K562 (cell line): Measurements from ENCODE around the gene ZNF865. TPM values are rescaled to one million over a fixed set of nuclear protein-coding genes. Genes with fewer than 3 reads are reported as not detected.

ENCODE experiments used
- ATAC-seq: fragments of 200-7000 bp; cut with Tn5 transposase; 3 replicates; pipeline ENCODE4 v1.9.1; 2020; ENCODE audit warnings: moderate library complexity
- BruUV-seq: library from RNA; stranded (reverse); fragments of 400-500 nt; replicated peaks from 2 replicates; lab custom pipeline; 2021; lab: Mats Ljungman, UMichigan
- CTCF ChIA-PET: fragments of 300-600 bp; formaldehyde crosslinking; extraction: SDS; loops from one replicate; lab custom pipeline; 2021; ENCODE audit warnings: low intra/inter-chr PET ratio; lab: Yijun Ruan, JAX
- POLR2A ChIA-PET: fragments of 300-600, 350-650 bp; sonication (Branson Sonifier 250); formaldehyde crosslinking; extraction: SDS; loops from one replicate; lab custom pipeline; 2021; ENCODE audit warnings: antibody characterized with exemption, inconsistent platforms; lab: Yijun Ruan, JAX
- DNase-seq, 4 experiments: peaks; one replicate each; pipeline versions ENCODE4 v3.0.0 to v3.0.0-alpha.2; 2011 to 2018; ENCODE audit warnings: low spot score in 3 of 4, mixed read lengths in 3 of 4; ENCODE audit errors: extremely low read depth in 1 of 4
- FAIRE-seq: peaks from 2 replicates; lab custom pipeline; 2011; peaks lifted over from hg19 to GRCh38; lab: Jason Lieb, UNC
- H2AFZ ChIP-seq: 2 replicates; pipeline ENCODE4 v1.6.0; 2011; ENCODE audit warnings: low read depth, low read length, control low read depth, inconsistent platforms
- H3K27ac ChIP-seq: fragments of 200-600 bp; 3 replicates; pipeline ENCODE4 v1.8.0; 2011; ENCODE audit warnings: low read depth, mild to moderate bottlenecking, control low read depth, inconsistent platforms, low read length, moderate library complexity, mixed read lengths; ENCODE audit errors: extremely low read depth
- H3K27me3 ChIP-seq, 2 experiments: fragments of 300-600 bp in 1 of 2; 2 replicates in 1 of 2; 3 replicates in 1 of 2; pipeline versions ENCODE4 v1.6.0 to v1.8.0; 2011; ENCODE audit warnings: inconsistent platforms in 2 of 2, low read length in 2 of 2, mild to moderate bottlenecking in 1 of 2, mixed read lengths in 1 of 2, moderate library complexity in 1 of 2; ENCODE audit not compliant: control insufficient read depth in 2 of 2, insufficient read depth in 2 of 2
- H3K36me3 ChIP-seq: fragments of 300-600 bp; 3 replicates; pipeline ENCODE4 v1.8.0; 2011; ENCODE audit warnings: mild to moderate bottlenecking, low read length, inconsistent platforms; ENCODE audit not compliant: control insufficient read depth, insufficient read depth
- H3K4me1 ChIP-seq, 2 experiments: fragments of 200-600 bp in 1 of 2; replicated peaks in 1 of 2; 2 replicates in 1 of 2; 3 replicates in 1 of 2; pipeline versions ENCODE4 v1.5.1 to v1.8.0; 2011; ENCODE audit warnings: inconsistent platforms in 2 of 2, low read length in 2 of 2, mild to moderate bottlenecking in 1 of 2, mixed read lengths in 1 of 2, moderate library complexity in 1 of 2; ENCODE audit not compliant: control insufficient read depth in 2 of 2, insufficient read depth in 2 of 2
- H3K4me2 ChIP-seq: 2 replicates; pipeline ENCODE4 v1.6.1; 2011; ENCODE audit warnings: low read length, control low read depth, inconsistent platforms, mixed read lengths; ENCODE audit not compliant: insufficient read depth
- H3K4me3 ChIP-seq: fragments of 200-600 bp; sonication (generic), shearing (Covaris generic); 2 replicates; pipeline ENCODE4 v1.5.1; 2016; ENCODE audit warnings: control low read depth, inconsistent platforms
- H3K79me2 ChIP-seq: fragments of 200-600 bp; 3 replicates; pipeline ENCODE4 v1.8.0; 2011; ENCODE audit warnings: low read length, inconsistent platforms; ENCODE audit not compliant: control insufficient read depth, insufficient read depth
- H3K9ac ChIP-seq, 2 experiments: 2 replicates each; pipeline versions ENCODE4 v1.6.0 to v1.6.1; 2011; ENCODE audit warnings: low read depth in 2 of 2, low read length in 2 of 2, control low read depth in 1 of 2, inconsistent platforms in 1 of 2, mild to moderate bottlenecking in 1 of 2, mixed read lengths in 1 of 2; ENCODE audit not compliant: insufficient read depth in 1 of 2
- H3K9me1 ChIP-seq: one replicate; pipeline ENCODE4 v1.6.0; 2011; ENCODE audit warnings: inconsistent platforms, mild to moderate bottlenecking, low read length, moderate library complexity; ENCODE audit not compliant: control insufficient read depth, insufficient read depth
- H3K9me3 ChIP-seq: replicated peaks from 2 replicates; pipeline ENCODE4 v1.5.1; 2011; ENCODE audit warnings: low read depth, low read length, inconsistent platforms; ENCODE audit not compliant: control insufficient read depth, insufficient read depth
- H4K20me1 ChIP-seq: replicated peaks from 2 replicates; pipeline ENCODE4 v1.6.1; 2011; ENCODE audit warnings: low read length, inconsistent platforms, mixed read lengths; ENCODE audit not compliant: control insufficient read depth, insufficient read depth
- HDAC1 ChIP-seq, 2 experiments: fragments of 450-650 bp; IDR thresholded peaks; 2 replicates each; pipeline ENCODE4 v1.6.1; 2016 to 2017; ENCODE audit warnings: inconsistent platforms in 1 of 2, mild to moderate bottlenecking in 1 of 2, moderate library complexity in 1 of 2
- NFRKB ChIP-seq: fragments of 450-650 bp; IDR thresholded peaks from 2 replicates; pipeline ENCODE4 v1.6.1; 2016; ENCODE audit warnings: low read depth
- NR1H2 ChIP-seq: sonication (generic); formaldehyde crosslinking; IDR thresholded peaks from 2 replicates; pipeline ENCODE4 v1.4.0; 2020; ENCODE audit warnings: mild to moderate bottlenecking, missing genetic modification reagents
- PHB ChIP-seq: fragments of 250-450 bp; sonication (Bioruptor Pico); IDR thresholded peaks from 2 replicates; pipeline ENCODE4 v1.5.0; 2021
- TAF7 ChIP-seq: fragments of 450-650 bp; IDR thresholded peaks from 2 replicates; pipeline ENCODE4 v1.6.1; 2016; ENCODE audit warnings: missing genetic modification characterization, missing compliant biosample characterization
- TOE1 ChIP-seq, 2 experiments: fragments of 450-650 bp in 1 of 2; sonication (generic) in 1 of 2; formaldehyde crosslinking in 1 of 2; IDR thresholded peaks; 2 replicates each; pipeline versions ENCODE4 v1.7.1 to v1.8.0; 2016 to 2022; ENCODE audit warnings: borderline replicate concordance in 2 of 2, mild to moderate bottlenecking in 2 of 2, antibody characterized with exemption in 1 of 2, inconsistent platforms in 1 of 2, low read depth in 1 of 2, missing genetic modification reagents in 1 of 2, moderate library complexity in 1 of 2
- ZNF518B ChIP-seq: fragments of 250-450 bp; sonication (Bioruptor Pico); IDR thresholded peaks from 2 replicates; pipeline ENCODE4 v1.5.0; 2021; ENCODE audit warnings: mild to moderate bottlenecking, moderate library complexity
- WGBS: fragments of 100-300 bp; shearing (Covaris generic); methylation state at CpG from one replicate; pipeline ENCODE4 v1.1.6; 2016; ENCODE audit warnings: low coverage, mixed read lengths; ENCODE audit not compliant: insufficient coverage; ENCODE audit errors: missing lambda C conversion rate; 5-methylcytosine and 5-hydroxymethylcytosine counted together
- in situ Hi-C: fragments of 300-500 bp; cut with MboI; formaldehyde crosslinking; loops from 4 replicates; pipeline ENCODE4 v1.15.0; 2018; ENCODE audit warnings: inconsistent platforms, mixed read lengths
- intact Hi-C: fragments of 100-400 bp; cut with micrococcal nuclease; formaldehyde crosslinking; loops from 2 replicates; pipeline ENCODE4 v1.14.2; 2022
- polyA plus RNA-seq, 8 experiments: library from polyadenylated mRNA; depleted of rRNA in 4 of 8; stranded (reverse) in 5 of 8; unstranded in 3 of 8; fragments of >200 nt; fragmentation: Nextera tagmentation in 2 of 8; fragmentation: Illumina TruSeq in 1 of 8; extraction: Ambion mirVana in 2 of 8; extraction: Trizol in 1 of 8; gene quantifications; 2 replicates each; pipeline versions ENCODE4 v1.2.1 to v1.2.3, GENCODE V29; 2011 to 2014; ENCODE audit warnings: inconsistent platforms in 1 of 8, missing spikeins in 1 of 8
- total RNA-seq, 7 experiments: library from RNA; depleted of rRNA in 6 of 7; stranded (reverse); fragments of >200 nt in 6 of 7; fragmentation: Illumina TruSeq in 2 of 7; extraction: Trizol in 2 of 7; gene quantifications; 2 replicates each; pipeline versions ENCODE4 v1.2.1 to v1.2.3, GENCODE V29; 2011 to 2021; ENCODE audit warnings: low replicate concordance in 1 of 7
- TF ChIP-seq, protein P1 (sequence below): fragments of 200-800 bp; sonication (Bioruptor generic); IDR thresholded peaks from 2 replicates; pipeline ENCODE4 v1.6.1; 2017; ENCODE audit warnings: missing genetic modification characterization, missing compliant biosample characterization
- TF ChIP-seq, protein P2 (sequence below): fragments of 450-650 bp; formaldehyde crosslinking; IDR thresholded peaks from 2 replicates; pipeline ENCODE4 v1.4.0; 2022; ENCODE audit warnings: missing genetic modification characterization
- TF ChIP-seq, protein P3 (sequence below): fragments of 450-650 bp; formaldehyde crosslinking; IDR thresholded peaks from 2 replicates; pipeline ENCODE4 v1.4.0; 2022; ENCODE audit warnings: missing genetic modification characterization

ZNF865 gene
- total and polyA plus RNA-seq, 9 of the 15 experiments (the other 6 are each of a cell fraction or from before 2014, with no cell fraction given) = 0.40 to 18.8 (median 1.6) TPM; not detected in 2

DNA sequence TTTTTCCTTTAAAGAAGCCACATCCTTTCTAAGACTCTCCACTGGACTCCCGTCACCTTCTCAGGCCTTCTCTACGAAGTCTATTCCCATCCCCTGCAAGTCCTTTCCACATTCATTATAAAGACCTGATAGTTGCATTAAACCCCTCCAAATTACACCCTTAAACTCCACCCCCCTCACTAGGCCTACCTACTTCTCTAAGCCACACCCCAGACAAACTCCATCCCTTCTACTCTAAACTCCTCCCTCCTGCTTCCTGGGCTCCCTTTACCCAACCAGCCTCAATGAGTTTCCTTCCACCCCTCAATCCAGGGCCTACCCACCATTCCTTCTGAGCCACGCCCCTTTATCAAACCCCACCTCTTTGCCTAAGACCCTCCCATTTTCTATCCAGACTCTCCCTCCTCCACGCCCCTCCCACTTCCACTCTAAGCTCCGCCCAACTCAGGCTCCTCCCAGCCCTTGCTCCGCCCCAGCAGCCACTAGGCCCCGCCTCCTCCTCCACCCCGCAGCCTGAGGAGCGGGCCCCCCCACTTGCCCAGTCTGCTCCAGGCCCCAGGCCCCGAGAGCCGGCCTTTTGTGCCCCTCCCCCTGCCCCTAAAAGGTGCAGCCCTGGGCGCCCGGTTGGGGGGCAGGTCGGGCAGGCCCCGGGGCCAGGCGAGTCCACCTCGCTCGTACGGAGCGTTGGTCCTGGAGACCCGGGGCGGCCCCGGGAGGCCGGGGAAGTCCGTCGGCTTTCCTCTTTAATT is 6.6 kb upstream of the ZNF865 start:
- ChIA-PET POLR2A (interaction anchor here (0.6 to 3.4 kb wide), 18 partner anchors 11 to 514 kb away, joined by 3 to 22 read pairs (median 4); partner anchors contain the start of genes U2AF2 and ZNF579), CTCF (no interaction called here)
- H3K79me2 ChIP-seq = peaks cover 18% of the 10 kb centered on the region
- H3K9me1 ChIP-seq = no peaks in the 10 kb centered on the region
- H3K36me3 ChIP-seq = peaks cover 26% of the 10 kb centered on the region; the same call in 2 of the 3 replicates
- no TSS peak for BruUV-seq
- intact Hi-C loops (no loop called here), in situ Hi-C loops (no loop called here)
- H3K4me3 ChIP-seq = peak overlapping the region; percentile 60
- H3K27ac ChIP-seq = peak overlapping the region; percentile 100
- WGBS = 5% methylated on average over 18 of the region's 26 CpGs
- no peaks in the 10 kb centered on the region for H4K20me1 ChIP-seq
- H3K9ac ChIP-seq = peak overlapping the region; percentile 96 to 99
- no peaks in the 10 kb centered on the region for H3K27me3 ChIP-seq
- peak overlapping the region; percentile 100 for H2AFZ ChIP-seq
- DNase-seq (peak; percentile 86 to 93 (median 92)), ATAC-seq (peak; percentile 87), FAIRE-seq (peak; percentile 97)
- peaks cover 5% of the 10 kb centered on the region; the same call in 1 of the 2 replicates for H3K9me3 ChIP-seq
- peaks cover 22 to 35% of the 10 kb centered on the region in 2 experiments; a peak in 4 of 5 replicates for H3K4me1 ChIP-seq
- peak overlapping the region; percentile 99 for H3K4me2 ChIP-seq
- TF ChIP-seq NFRKB (no peak), ZNF518B (CRISPR knock-in tag) (no peak), PHB (0 out of 2 replicates have a peak, but pooled peaks have one; percentile 56), HDAC1 (IDR thresholded peaks at IDR 0.05) (peak in 1 of 2 experiments; percentile 6; a peak in 2 of 4 replicates), NR1H2 (0 out of 2 replicates have a peak, but pooled peaks have one; percentile 9), TOE1 (IDR thresholded peaks at IDR 0.05; ENCODE audit: borderline replicate concordance) (peak; percentile 48), TOE1 (CRISPR knock-in tag; IDR thresholded peaks at IDR 0.05; ENCODE audit: borderline replicate concordance, low read depth) (no peak), TAF7 (tag) (peak; percentile 82)
- TF ChIP-seq, protein P1, sequence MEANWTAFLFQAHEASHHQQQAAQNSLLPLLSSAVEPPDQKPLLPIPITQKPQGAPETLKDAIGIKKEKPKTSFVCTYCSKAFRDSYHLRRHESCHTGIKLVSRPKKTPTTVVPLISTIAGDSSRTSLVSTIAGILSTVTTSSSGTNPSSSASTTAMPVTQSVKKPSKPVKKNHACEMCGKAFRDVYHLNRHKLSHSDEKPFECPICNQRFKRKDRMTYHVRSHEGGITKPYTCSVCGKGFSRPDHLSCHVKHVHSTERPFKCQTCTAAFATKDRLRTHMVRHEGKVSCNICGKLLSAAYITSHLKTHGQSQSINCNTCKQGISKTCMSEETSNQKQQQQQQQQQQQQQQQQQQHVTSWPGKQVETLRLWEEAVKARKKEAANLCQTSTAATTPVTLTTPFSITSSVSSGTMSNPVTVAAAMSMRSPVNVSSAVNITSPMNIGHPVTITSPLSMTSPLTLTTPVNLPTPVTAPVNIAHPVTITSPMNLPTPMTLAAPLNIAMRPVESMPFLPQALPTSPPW (CRISPR knock-in tag) = peak; percentile 97; the same call in 1 of the 2 replicates
- TF ChIP-seq, protein P2, sequence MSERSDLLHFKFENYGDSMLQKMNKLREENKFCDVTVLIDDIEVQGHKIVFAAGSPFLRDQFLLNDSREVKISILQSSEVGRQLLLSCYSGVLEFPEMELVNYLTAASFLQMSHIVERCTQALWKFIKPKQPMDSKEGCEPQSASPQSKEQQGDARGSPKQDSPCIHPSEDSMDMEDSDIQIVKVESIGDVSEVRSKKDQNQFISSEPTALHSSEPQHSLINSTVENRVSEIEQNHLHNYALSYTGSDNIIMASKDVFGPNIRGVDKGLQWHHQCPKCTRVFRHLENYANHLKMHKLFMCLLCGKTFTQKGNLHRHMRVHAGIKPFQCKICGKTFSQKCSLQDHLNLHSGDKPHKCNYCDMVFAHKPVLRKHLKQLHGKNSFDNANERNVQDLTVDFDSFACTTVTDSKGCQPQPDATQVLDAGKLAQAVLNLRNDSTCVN (CRISPR knock-in tag) = peak; percentile 81; the same call in 1 of the 2 replicates
- TF ChIP-seq, protein P3, sequence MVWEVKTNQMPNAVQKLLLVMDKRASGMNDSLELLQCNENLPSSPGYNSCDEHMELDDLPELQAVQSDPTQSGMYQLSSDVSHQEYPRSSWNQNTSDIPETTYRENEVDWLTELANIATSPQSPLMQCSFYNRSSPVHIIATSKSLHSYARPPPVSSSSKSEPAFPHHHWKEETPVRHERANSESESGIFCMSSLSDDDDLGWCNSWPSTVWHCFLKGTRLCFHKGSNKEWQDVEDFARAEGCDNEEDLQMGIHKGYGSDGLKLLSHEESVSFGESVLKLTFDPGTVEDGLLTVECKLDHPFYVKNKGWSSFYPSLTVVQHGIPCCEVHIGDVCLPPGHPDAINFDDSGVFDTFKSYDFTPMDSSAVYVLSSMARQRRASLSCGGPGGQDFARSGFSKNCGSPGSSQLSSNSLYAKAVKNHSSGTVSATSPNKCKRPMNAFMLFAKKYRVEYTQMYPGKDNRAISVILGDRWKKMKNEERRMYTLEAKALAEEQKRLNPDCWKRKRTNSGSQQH (CRISPR knock-in tag) = peak; percentile 84
